DMS53 (cell line): ENCODE results near the gene POLRMT.
A peak's percentile ranks its signal among the peaks of the same experiment; 100 is the strongest.
"Not testable (repeated sequence)": the region's sequence is repeated elsewhere in the genome, so short reads cannot be mapped to it uniquely, and the experiment has no call there.

ENCODE experiments used
- DNase-seq: peaks from one replicate; lab custom pipeline; 2025; lab: John Stamatoyannopoulos, UW

POLRMT gene

DNA sequence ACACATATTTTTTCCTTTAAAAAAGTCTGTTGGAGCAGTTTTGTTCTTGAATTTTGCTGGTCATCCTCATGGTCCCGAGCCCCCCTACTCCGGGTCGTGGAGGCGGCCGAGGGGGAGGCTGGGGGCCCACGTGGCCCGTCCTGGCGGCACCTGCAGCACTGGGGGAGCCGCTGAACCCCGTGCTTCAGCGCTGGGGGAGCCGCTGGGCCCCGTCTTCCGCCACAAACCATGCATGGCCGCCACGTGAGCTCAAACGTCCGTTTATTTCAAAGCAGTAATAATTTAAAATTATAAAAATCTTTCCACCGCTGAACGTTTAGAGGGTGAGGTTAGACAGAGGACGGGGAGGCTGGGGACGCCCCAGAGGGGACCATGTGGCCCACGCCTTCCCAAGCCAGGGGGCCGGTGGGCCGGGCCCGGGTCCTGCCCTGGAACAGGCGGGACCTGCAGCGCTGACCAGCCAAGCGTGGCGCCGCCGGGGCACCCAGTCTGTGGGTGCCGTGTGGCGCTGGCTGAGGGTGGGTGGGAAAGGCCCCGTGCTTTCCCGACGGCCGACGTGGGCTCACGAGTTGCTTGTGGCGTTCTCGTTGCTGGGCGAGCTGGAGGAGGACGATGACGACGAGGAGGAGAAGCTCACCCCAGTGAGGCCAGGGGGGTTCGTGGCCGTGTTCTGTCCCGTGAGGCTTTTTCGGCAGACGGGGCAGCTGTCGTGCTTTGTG lies 14.4 kb upstream of the POLRMT start:
- DNase-seq, result no peak

DNA sequence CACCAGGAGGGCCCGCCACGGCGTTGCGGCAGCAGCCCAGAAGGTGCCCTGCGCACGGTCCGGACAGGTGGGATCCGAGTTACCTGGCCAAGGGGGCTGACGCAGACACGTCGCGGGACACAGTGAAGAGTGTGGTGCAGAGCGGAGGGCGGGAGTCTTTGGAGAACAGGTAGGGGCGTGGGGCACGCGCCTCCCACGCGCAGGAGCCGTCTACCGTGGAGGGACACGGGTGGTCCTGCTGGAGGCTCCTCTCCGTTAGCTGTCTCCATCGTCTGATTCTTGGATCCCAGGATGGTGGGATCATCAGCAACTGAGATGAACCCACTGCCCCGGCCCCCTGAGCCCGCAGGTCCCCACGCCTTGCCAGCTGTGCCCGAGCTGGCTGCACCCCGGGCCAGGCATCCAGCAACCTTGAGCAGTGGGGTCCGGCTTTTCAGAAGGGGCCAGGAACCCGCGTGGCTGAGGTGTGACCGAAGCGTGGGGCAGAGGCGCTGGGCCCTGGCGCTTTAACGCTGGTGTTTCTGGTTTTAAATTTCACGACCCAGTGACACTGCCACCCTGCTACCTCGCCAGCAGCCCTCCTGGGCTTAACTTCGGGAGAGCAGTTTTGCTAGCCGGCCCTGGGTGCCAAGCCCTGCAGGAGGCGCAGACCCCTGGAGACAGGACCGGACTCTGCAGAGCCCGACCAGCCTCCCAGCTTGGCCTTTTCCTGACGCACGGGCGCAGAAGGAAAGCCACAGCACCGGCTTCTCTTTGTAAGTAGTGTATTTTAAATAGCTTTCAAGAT lies 13.6 kb upstream of the POLRMT start:
- no peak for DNase-seq

DNA sequence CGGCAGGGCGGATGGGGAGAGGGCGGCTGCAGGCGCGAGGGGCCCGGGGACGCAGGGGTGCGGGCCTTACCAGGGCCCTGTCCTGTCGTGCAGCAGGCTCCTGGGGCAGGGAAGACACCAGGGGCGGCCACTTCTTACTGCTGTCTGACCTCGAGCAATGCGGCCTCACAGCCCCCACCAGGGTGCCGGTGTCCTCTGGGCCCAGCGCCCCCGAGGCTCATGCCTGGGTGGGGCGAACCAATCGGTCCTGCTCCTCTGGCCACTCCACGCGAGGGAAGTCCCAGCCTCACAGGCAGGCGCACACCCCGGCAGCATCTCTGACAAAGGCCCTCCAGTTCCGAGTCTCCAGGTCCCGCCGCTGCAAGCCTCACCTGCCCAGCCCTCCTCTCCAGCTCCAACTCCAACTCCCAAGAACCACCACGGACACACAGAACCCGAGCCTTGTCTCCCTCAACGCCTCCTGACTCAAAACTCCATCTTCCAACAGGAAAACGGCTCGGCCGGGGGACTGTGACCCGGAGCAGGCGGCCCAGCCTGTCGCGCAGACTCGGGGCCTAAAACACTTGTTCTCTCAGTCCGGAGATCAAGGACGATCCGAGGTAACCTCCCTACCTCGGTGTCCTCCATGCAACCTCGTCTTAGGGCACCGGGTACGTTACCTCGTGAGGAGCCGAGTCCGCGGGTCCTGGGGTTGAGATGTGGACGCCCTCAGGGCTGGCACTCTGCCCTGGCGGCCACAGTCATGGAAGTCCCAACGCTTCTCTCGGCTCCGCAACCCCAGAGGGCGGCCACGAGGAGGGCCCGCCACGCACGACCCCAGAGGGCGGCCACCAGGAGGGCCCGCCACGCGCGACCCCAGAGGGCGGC lies 12.8 kb upstream of the POLRMT start:
- DNase-seq, result no peak

DNA sequence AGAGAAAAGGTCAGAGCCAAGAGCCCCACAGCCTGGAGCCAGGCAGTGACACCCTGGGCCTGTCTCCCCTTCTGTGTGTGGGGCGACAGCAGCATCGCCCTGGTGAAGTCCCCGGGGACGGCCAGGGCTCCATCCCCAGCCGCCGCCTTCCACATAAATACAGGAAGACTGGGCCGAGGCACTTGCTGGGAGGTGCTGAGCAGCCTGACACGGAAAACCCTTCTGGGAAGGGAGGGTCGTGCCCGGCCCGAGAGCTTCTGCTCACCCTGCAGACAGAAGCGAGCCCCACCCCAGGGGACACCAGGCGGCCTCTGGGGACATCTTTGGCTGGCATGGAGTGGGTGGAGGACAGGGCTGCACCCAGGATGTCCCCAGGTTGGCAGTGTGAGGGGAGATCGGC lies 11.5 kb upstream of the POLRMT start:
- DNase-seq, result no peak

DNA sequence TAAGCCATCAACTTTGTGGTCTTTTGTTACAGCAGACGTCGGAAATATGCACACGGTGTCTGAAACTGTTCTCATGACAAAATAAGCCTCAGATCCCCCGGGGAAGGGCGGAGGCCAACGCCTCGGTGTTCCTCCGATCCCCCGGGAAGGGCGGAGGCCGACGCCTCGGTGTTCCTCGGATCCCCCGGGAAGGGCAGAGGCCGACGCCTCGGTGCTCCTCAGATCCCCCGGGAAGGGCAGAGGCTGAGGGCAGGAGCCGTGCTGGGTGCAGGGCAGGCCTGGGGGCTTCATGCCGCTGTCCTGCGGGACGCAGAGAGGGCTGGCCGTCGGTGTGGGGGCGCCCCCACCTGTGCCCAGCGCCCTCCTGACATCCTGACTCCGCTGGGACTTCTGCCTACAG lies 11.0 kb upstream of the POLRMT start:
- DNase-seq, result no peak

DNA sequence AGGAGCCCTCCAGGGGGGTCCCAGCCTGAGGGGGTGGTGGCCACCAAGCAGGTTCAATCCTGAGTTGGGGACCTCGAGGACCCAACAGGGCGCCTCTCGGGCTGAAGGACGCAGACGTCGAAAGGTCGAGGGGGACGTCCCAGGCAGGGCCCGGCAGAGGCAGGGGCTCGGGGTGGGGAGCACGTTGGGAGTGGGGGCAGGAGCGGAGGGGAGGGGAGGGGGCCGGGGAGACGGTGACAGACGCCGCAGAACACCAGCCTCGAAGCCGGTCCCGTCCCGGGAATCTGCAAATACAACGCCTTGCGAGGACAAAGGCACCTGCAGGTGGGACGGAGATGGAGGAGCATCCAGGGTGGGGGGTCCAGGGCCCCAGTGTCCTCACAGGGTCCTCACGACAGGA lies 10.4 kb upstream of the POLRMT start:
- no peak for DNase-seq

DNA sequence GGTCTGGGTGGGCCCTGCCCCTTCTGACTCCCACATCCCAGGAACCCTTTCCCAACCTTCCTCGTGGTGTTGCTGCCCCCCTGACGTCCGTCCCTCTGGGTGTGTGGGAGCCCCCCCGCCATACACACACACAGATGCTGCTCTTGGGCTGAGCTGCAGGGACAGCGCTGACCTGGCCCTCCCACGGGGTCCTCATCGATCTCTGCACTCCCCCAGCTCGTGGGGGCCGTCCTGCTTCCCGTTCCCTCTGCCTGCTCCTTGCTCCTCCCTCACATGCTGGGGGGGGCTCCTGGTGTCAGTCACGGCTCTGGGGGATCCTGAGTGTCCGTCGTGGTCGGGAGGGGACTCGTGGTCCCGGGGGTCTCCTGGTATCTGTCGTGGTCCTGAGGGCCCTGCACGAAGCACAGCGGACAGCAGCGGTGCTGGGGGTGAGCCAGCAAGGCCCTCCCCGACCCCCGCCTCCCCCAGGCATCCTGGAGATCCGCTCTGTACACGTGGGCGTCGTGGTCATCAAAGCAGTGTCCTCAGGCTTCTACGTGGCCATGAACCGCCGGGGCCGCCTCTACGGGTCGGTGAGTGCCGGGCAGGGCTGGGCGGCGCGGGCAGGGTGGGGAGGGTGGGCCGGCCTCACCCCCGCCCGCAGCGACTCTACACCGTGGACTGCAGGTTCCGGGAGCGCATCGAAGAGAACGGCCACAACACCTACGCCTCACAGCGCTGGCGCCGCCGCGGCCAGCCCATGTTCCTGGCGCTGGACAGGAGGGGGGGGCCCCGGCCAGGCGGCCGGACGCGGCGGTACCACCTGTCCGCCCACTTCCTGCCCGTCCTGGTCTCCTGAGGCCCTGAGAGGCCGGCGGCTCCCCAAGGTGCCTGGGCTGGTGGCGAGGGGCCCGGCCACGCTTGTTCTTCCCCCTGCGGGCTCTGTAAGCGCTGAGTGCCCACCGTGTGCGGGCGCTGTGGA lies 9.7 kb upstream of the POLRMT start:
- no peak for DNase-seq

DNA sequence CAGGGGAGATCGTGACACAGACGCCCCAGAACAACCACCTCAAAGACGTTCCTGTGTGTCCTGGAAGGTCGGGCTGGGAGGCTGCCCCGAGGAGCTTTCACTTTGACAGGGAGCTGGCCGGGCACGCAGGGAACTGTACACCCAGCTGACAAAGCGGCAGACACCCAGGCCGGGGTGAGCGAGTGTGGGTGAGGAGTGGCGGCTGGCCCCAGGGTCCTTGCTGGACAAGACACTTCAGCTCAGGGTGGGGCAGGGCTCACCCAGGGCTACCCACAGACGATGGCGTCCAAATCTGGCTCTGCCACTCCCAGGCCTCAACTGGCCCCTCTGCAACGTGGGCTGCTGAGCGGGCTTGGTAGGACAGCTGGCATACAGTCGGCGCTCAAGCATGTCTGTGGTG lies 8.4 kb upstream of the POLRMT start:
- peak; percentile 52 for DNase-seq

DNA sequence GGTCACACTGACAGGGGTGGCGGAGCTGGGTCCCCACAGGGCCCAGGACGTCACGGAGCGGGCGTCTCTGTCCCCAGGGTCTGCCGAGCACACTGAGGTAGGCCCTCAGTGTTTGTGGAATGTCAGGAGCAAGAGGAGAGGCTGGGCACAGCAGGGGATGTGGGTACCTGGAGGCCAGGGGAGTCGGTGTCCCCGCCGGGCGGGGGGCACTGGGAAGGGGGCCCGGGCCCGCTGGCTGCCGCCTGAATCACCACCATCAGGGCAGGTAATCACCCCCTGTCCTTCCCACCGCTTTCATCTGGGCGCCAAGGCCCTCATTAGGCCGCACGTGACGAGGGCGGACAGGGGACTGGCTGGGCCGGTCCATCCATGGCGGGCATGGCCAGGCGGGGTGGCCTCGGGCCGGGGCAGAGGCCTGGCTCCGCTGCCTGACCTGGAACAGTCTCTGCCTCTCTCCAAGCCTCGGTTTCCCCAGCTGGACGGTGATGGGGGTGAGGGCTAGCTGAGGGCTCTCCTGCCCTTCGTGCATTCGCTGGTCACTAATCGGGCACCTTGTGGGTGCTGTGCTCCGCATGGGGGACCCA lies 7.4 kb upstream of the POLRMT start:
- DNase-seq, result no peak

DNA sequence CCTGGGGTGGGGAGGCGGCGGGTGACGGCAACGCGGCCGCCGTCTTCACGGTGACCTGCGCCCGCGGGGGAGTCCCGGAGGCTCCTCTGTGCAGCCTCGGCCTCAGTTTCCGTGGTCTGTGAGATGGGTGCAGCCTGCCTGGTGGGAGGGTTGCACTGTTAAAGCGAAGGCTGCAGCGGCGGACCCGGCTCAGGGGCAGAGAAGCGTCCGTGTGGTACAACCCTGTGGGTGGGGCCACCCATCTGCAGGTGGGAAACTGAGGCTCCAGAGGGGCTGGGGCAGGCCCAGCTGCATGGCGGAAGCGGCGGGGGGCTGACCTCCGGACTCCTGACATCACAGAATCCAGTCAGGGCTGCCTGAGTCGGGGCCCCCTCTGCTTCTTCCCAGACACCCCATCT lies 6.8 kb upstream of the POLRMT start:
- no peak for DNase-seq

DNA sequence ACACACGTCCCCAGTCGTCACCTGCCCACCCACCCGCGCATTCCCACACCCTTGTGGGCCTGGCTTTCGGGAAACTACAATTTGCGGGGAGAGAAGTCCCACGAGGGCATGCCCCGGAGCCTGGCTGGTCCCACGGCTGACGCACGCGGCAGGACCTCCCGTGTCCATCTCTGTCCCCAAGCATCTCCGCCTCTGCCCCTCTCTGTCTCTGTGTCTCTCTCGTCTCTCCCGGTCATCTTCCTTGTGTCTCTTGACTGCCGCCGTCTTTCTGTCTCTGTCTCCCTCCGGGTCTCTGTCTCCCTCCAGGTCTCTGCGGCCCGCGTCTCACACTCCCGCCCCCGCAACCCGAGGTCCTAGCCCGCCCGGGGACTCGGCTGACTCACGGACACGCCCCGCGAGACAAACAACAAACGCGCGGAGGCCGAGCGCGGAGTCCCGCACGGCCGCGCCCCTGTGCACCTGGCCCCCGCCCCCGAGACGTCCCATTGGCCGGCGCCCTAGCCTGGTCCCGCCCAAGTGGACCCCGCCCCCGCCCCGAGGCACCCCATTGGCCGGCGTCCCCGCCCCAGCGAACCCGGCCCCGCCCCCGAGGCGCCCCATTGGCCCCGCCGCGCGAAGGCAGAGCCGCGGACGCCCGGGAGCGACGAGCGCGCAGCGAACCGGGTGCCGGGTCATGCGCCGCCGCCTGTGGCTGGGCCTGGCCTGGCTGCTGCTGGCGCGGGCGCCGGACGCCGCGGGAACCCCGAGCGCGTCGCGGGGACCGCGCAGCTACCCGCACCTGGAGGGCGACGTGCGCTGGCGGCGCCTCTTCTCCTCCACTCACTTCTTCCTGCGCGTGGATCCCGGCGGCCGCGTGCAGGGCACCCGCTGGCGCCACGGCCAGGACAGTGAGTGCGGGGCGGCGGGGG lies 6.2 kb upstream of the POLRMT start, which contains the start of gene FGF22:
Gene FGF22 (plus strand): TSS at position 627 of the 908 bp plus-strand sequence. CDS start 47 bp downstream, at position 674.
- DNase-seq, result peak; percentile 95

DNA sequence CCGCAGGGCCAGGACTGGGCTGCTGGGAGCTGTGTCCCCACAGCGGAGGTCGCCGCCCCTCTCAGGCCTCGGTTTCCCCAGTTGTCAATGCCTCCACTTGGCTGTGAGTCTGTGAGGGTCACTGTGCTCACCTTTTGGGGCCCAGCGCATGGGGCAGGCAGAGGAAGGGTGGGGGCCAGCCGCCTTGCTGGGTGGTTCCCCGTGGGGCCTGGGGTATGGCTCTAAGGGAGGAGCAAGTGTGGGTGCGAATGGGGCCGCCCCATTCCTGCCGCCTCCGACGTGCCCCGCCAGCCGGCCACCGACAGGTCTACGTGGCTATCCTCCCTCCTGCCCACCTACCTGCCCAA lies 5.5 kb upstream of the POLRMT start:
- DNase-seq, result no peak

DNA sequence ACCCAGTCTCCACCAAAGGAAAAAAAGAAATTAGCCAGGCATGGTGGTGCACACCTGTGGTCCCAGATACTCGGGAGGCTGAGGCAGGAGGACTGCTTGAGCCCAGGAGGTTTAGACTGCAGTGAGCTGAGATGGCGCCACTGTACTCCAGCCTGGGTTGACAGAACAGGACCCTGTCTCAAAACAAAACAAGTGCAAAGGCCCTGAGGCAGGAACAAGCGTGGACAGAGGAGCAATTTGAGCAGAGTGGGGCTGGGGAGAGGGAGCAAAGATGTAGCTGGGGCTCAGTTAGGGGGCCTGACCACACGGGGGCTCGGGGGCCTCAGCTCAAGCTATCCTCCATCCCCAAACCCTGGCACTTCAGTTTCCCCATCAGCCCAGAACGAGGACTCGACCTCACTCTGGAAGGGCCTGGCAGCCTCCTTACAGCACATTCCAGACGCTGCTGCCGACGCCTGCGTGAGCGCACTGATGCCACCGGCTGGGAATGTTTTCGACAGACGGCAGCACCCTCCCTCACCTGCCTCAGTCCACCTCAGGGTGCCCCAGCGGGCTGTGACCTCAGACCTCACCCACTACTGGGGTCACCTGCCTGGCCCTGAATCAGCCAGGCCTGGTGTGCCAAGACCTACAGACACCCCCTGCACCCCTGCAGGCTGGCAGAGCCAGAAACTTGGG lies 1.8 kb upstream of the POLRMT start:
- no peak for DNase-seq

DNA sequence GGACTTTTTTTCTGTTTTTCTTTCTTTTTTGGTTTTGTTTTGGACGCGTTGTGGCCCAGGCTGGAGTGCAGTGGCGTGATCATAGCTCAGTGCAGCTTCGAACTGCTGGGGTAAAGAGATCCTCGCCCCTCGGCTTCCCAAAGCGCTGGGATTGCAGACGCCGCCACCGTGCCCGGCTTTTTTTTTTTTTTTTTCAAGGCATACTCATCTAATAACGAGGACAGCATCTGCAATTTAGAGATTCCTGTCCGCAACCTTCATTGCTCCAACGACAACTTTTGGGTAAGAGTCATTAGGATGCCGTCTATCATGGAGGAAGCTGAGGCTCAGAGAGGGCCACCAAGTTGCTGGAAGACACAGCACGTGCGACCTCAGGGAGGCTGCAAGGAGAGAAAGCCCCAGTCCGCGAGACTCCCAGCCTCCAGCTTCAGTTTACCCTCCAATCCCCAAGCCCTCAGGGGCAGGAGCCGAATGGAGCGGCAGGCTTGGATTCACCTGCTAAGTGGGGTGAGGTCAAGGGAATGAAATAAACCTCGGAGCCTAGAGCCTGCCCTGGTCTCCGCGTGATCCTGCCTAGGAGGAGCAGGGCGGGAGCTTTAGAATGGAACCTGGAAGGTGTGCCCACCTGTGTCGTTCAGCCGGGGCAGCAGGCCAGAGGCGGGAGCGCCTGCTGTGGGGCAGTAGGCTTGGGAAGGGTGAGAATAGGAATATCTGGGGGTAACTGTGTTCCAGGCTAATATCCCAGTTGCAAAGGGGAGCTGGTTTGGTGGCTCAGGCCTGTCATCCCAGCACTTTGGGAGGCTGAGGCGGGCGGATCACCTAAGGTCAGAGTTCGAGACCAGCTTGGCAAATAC lies 676 bp upstream of the POLRMT start:
- DNase-seq, result peak; percentile 60

DNA sequence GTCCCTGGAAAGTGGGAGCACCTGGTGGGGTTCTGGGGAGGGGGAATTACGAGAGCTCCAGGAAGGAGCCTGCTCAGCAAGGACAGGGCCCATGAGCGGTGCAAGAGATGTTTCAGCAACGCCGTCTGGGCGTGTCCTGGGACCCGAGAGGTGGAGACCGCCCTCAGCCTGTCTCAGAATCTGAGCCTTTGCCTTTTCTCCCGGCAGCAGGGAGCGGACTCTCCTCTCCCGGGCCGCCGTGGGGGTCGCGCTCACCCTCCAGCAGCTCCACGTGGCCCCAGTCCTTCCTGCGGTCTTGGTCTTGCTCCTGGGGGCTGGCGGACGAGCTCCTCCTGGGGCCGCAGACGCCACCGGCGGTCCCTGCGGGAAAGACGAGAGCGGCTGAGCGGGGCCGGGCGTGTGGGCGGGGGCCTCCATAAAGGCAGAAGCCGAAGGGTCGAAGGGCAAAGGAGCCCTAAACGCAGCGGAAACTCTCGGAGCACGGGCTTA lies 714 bp downstream of the POLRMT start:
- peak; percentile 62 for DNase-seq

DNA sequence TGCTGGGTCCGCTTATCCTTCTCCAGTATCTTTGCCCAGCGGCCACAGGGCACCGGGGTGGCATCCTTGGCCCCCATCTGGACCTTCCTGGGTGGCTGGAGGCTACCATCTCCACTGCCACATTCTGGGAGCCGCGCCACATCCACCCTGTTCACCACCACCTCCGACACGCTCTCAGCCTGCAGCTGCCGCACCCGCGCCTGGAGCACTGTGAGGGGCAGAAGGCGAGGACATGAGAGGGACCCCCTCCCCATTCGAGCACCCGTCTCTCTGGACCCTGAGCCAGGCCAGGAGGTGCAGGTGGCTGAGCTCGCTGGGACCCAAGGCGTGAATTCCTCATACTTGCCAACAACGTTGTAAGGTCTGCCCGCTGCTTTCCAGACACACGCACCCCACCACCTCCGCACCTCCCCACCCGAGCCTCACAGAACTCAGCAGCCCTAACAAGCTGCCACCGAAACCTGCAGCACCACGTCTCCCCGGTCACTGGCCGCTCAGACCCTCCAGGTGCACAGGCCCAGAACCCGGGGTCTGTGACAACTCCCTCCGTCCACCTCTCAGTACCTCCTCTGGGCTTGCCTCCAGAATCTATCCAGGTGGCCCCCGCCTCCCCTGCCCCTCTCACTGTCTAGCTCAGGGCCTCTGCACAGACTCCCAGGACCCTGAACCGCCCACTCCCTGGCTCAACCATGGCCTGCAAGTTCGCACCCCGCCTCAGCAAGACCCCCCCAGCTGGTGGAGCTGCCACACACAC lies 3.2 kb downstream of the POLRMT start:
- DNase-seq, result no peak

DNA sequence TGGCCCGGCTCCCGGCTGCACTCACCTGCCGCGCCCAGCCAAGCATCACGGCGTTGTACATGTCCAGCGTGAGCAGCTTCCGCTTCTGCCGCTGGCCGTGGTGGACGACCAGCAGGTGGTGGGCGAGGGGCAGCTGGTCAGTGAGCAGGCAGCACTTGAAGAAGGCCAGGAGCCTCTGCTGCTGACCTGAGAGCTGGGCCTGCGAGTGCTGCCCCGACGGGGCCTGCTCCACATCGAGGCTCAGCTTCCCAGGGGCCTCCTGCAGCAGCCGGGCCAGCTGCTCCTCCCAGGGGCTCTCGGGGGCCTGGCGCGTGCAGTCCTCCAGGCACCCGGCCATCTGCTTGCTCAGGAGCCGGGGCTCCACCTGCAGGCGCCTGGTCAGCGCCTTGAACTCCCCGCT lies 3.8 kb downstream of the POLRMT start:
- not testable (repeated sequence) for DNase-seq

DNA sequence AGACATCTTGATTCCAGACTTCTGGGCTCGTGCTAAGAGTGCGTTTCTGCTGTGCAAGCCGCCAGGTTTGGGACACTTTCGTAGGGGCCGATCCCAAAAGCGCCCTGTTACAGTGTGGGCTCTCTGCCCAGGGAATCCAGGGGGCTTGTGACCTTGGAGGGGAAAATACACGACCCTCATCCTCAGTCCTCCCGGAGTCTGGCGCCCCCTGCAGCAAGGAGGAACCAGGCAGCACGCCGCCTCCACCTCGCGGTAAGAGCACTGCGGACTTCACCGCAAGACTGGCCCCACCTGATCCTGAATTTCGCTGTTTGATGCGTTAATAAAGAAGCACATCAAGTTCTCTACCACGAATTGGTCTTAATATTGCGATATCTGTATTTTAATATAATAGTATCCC lies 5.2 kb downstream of the POLRMT start:
- DNase-seq, result peak; percentile 18
